Lower leg skin (tissue), 3 donors: ENCODE measurements around the gene RNF213.
"Not testable (repeated sequence)": the region's sequence is repeated elsewhere in the genome, so short reads cannot be mapped to it uniquely, and the experiment has no call there.

Experiments used
- CTCF ChIP-seq, 3 donors: fragments of 450-650 bp; IDR thresholded peaks; one replicate each; pipeline ENCODE4 v1.5.1; 2016; ENCODE audit warnings: antibody characterized with exemption in 3 of 3, mild to moderate bottlenecking in 3 of 3, moderate library complexity in 2 of 3
- POLR2A ChIP-seq, 2 donors: fragments of 450-650 bp; IDR thresholded peaks; one replicate each; pipeline ENCODE4 v1.6.1; 2016 to 2017; ENCODE audit warnings: antibody characterized with exemption in 2 of 2, mild to moderate bottlenecking in 1 of 2, moderate library complexity in 1 of 2

DNA sequence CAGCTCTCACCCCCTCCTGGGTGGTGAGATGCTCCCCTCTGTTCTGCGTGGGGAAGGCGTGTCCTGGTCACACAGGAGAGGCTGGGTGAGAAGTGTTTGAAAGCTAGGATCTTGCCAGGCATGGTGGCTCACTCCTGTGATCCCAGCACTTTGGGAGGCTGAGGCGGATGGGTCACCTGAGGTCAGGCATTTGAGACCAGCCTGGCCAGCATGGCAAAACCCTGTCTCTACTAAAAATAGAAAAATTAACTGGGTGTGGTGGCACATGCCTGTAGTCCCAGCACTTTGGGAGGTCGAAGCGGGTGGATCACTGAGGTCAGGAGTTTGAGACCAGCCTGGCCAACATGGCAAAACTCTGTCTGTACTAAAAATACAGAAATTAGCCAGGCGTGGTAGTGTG is 16.2 kb upstream of the RNF213 start:
- not testable (repeated sequence) for TF ChIP-seq CTCF, POLR2A (IDR thresholded peaks at IDR 0.05)
